ENCODE measurements around the gene CRADD. TPM values are rescaled to one million over a fixed set of nuclear protein-coding genes. Genes with fewer than 3 reads are reported as not detected.

CRADD gene
- total RNA-seq, 1 experiment from 2014 or later = 14.3 TPM

GRCh38 chr12:93824514-93825500, 147.6 kb downstream of the CRADD start:
- H3K27ac ChIP-seq = no peak overlapping the region
- no peaks in the 10 kb centered on the region for H3K9me3 ChIP-seq (replicated peaks)
- H3K36me3 ChIP-seq = no peaks in the 10 kb centered on the region
- H3K4me3 ChIP-seq = no peak overlapping the region
- H3K27me3 ChIP-seq (replicated peaks) = no peaks in the 10 kb centered on the region
- H3K4me1 ChIP-seq (replicated peaks) = peaks cover 24% of the 10 kb centered on the region
- peak; percentile 64 to 67 for DNase-seq (ENCODE audit: low read depth in 1 of 2, low spot score in 2 of 2)

GRCh38 chr12:93825501-93825888, 148.3 kb downstream of the CRADD start:
- Histone ChIP-seq H3K36me3 (no peaks in the 10 kb centered on the region), H3K9me3 (replicated peaks) (no peaks in the 10 kb centered on the region), H3K27me3 (replicated peaks) (no peaks in the 10 kb centered on the region), H3K4me1 (replicated peaks) (peaks cover 24% of the 10 kb centered on the region), H3K4me3 (no peak overlapping the region), H3K27ac (no peak overlapping the region)
- no peak for DNase-seq (ENCODE audit: low read depth in 1 of 2, low spot score in 2 of 2)

- Histone ChIP-seq H3K27me3 (replicated peaks) (no peaks in the 10 kb centered on the region), H3K4me1 (replicated peaks) (peaks cover 24% of the 10 kb centered on the region), H3K4me3 (no peak overlapping the region), H3K36me3 (no peaks in the 10 kb centered on the region), H3K27ac (no peak overlapping the region), H3K9me3 (replicated peaks) (no peaks in the 10 kb centered on the region)
- DNase-seq (ENCODE audit: low read depth in 1 of 2, low spot score in 2 of 2) = no peak
Measured at GRCh38 chr12:93825931-93826555, 148.9 kb downstream of the CRADD start.

GRCh38 chr12:93827179-93827578, 150.0 kb downstream of the CRADD start:
- no peak overlapping the region for H3K4me3 ChIP-seq
- no peak for DNase-seq (ENCODE audit: low read depth in 1 of 2, low spot score in 2 of 2)

GRCh38 chr12:93827669-93828068, 150.5 kb downstream of the CRADD start:
- no peaks in the 10 kb centered on the region for H3K9me3 ChIP-seq (replicated peaks)
- no peaks in the 10 kb centered on the region for H3K27me3 ChIP-seq (replicated peaks)
- H3K27ac ChIP-seq = no peak overlapping the region
- H3K4me1 ChIP-seq (replicated peaks) = peaks cover 24% of the 10 kb centered on the region
- no peak overlapping the region for H3K4me3 ChIP-seq
- no peaks in the 10 kb centered on the region for H3K36me3 ChIP-seq
- no peak for DNase-seq (ENCODE audit: low read depth in 1 of 2, low spot score in 2 of 2)

More at GRCh38 chr12:93827179-93827578, 150.0 kb downstream of the CRADD start:
- peaks cover 24% of the 10 kb centered on the region for H3K4me1 ChIP-seq (replicated peaks)
- no peaks in the 10 kb centered on the region for H3K27me3 ChIP-seq (replicated peaks)
- no peaks in the 10 kb centered on the region for H3K36me3 ChIP-seq
- H3K9me3 ChIP-seq (replicated peaks) = no peaks in the 10 kb centered on the region
- no peak overlapping the region for H3K27ac ChIP-seq

- Histone ChIP-seq H3K4me1 (replicated peaks) (peaks cover 17% of the 10 kb centered on the region), H3K27ac (no peak overlapping the region), H3K27me3 (replicated peaks) (no peaks in the 10 kb centered on the region)
Measured at GRCh38 chr12:93829016-93829415, 151.8 kb downstream of the CRADD start.

GRCh38 chr12:93831374-93831773, 154.2 kb downstream of the CRADD start:
- Histone ChIP-seq H3K4me1 (replicated peaks) (no peaks in the 10 kb centered on the region), H3K27me3 (replicated peaks) (no peaks in the 10 kb centered on the region), H3K4me3 (no peak overlapping the region), H3K9me3 (replicated peaks) (no peaks in the 10 kb centered on the region), H3K27ac (no peak overlapping the region), H3K36me3 (no peaks in the 10 kb centered on the region)
- no peak for DNase-seq (ENCODE audit: low read depth in 1 of 2, low spot score in 2 of 2)

More at GRCh38 chr12:93829016-93829415, 151.8 kb downstream of the CRADD start:
- H3K9me3 ChIP-seq (replicated peaks) = no peaks in the 10 kb centered on the region
- H3K4me3 ChIP-seq = no peak overlapping the region
- DNase-seq (ENCODE audit: low read depth in 1 of 2, low spot score in 2 of 2) = no peak
- no peaks in the 10 kb centered on the region for H3K36me3 ChIP-seq

- Histone ChIP-seq H3K4me3 (no peak overlapping the region), H3K9me3 (replicated peaks) (no peaks in the 10 kb centered on the region), H3K4me1 (replicated peaks) (no peaks in the 10 kb centered on the region), H3K36me3 (no peaks in the 10 kb centered on the region), H3K27ac (no peak overlapping the region), H3K27me3 (replicated peaks) (no peaks in the 10 kb centered on the region)
- no peak for DNase-seq (ENCODE audit: low read depth in 1 of 2, low spot score in 2 of 2)
Measured at GRCh38 chr12:93832131-93832530, 155.0 kb downstream of the CRADD start.

- Histone ChIP-seq H3K27ac (no peak overlapping the region), H3K27me3 (replicated peaks) (no peaks in the 10 kb centered on the region), H3K4me1 (replicated peaks) (no peaks in the 10 kb centered on the region), H3K9me3 (replicated peaks) (no peaks in the 10 kb centered on the region), H3K36me3 (no peaks in the 10 kb centered on the region), H3K4me3 (no peak overlapping the region)
- DNase-seq (ENCODE audit: low read depth in 1 of 2, low spot score in 2 of 2) = no peak
Measured at GRCh38 chr12:93833946-93834345, 156.8 kb downstream of the CRADD start.

GRCh38 chr12:93836620-93837260, 159.6 kb downstream of the CRADD start:
- Histone ChIP-seq H3K9me3 (replicated peaks) (no peaks in the 10 kb centered on the region), H3K27me3 (replicated peaks) (no peaks in the 10 kb centered on the region), H3K27ac (no peak overlapping the region)

GRCh38 chr12:93838193-93838592, 161.0 kb downstream of the CRADD start:
- Histone ChIP-seq H3K4me1 (replicated peaks) (no peaks in the 10 kb centered on the region), H3K27ac (no peak overlapping the region), H3K9me3 (replicated peaks) (no peaks in the 10 kb centered on the region), H3K4me3 (no peak overlapping the region), H3K27me3 (replicated peaks) (no peaks in the 10 kb centered on the region), H3K36me3 (no peaks in the 10 kb centered on the region)
- DNase-seq (ENCODE audit: low read depth in 1 of 2, low spot score in 2 of 2) = no peak

More at GRCh38 chr12:93836620-93837260, 159.6 kb downstream of the CRADD start:
- no peak for DNase-seq (ENCODE audit: low read depth in 1 of 2, low spot score in 2 of 2)
- H3K4me3 ChIP-seq = no peak overlapping the region
- no peaks in the 10 kb centered on the region for H3K36me3 ChIP-seq
- no peaks in the 10 kb centered on the region for H3K4me1 ChIP-seq (replicated peaks)

GRCh38 chr12:93839064-93839463, 161.9 kb downstream of the CRADD start:
- DNase-seq (ENCODE audit: low read depth in 1 of 2, low spot score in 2 of 2) = no peak
- H3K27me3 ChIP-seq (replicated peaks) = no peaks in the 10 kb centered on the region
- H3K36me3 ChIP-seq = no peaks in the 10 kb centered on the region
- H3K27ac ChIP-seq = no peak overlapping the region
- H3K9me3 ChIP-seq (replicated peaks) = no peaks in the 10 kb centered on the region
- no peaks in the 10 kb centered on the region for H3K4me1 ChIP-seq (replicated peaks)
- no peak overlapping the region for H3K4me3 ChIP-seq

GRCh38 chr12:93841671-93842070, 164.5 kb downstream of the CRADD start:
- H3K9me3 ChIP-seq (replicated peaks) = no peaks in the 10 kb centered on the region
- no peaks in the 10 kb centered on the region for H3K4me1 ChIP-seq (replicated peaks)
- no peak overlapping the region for H3K27ac ChIP-seq
- no peaks in the 10 kb centered on the region for H3K27me3 ChIP-seq (replicated peaks)
- no peak for DNase-seq (ENCODE audit: low read depth in 1 of 2, low spot score in 2 of 2)
- no peaks in the 10 kb centered on the region for H3K36me3 ChIP-seq
- H3K4me3 ChIP-seq = no peak overlapping the region

Measured in SJSA1 (cell line).